ENCODE data around the gene B4GALNT1. TPM values are rescaled to one million over a fixed set of nuclear protein-coding genes. Genes with fewer than 3 reads are reported as not detected.

B4GALNT1 gene
- total RNA-seq, 1 donor from 2014 or later, result 21.4 TPM

- H3K27ac Mint-ChIP-seq (ENCODE audit: unreplicated experiment), result peak overlapping the region; percentile 32
- no peak for TF ChIP-seq CTCF (IDR thresholded peaks at IDR 0.05)
- H3K9me3 Mint-ChIP-seq (ENCODE audit: low read depth), result no peaks in the 10 kb centered on the region
- H3K4me3 Mint-ChIP-seq (ENCODE audit: unreplicated experiment), result no peak overlapping the region
- no peaks in the 10 kb centered on the region for H3K27me3 Mint-ChIP-seq (ENCODE audit: low read depth)
- peaks cover 24% of the 10 kb centered on the region for H3K36me3 Mint-ChIP-seq (ENCODE audit: low read depth)
- peaks cover 25% of the 10 kb centered on the region for H3K4me1 Mint-ChIP-seq (ENCODE audit: low read depth)
- DNase-seq (ENCODE audit: low spot score), result no peak
Measured at GRCh38 chr12:57602544-57602943, 30.5 kb downstream of the B4GALNT1 start.

GRCh38 chr12:57600395-57600794, 32.6 kb downstream of the B4GALNT1 start:
- peaks cover 17% of the 10 kb centered on the region for H3K4me1 Mint-ChIP-seq (ENCODE audit: low read depth)

GRCh38 chr12:57593187-57593586, 39.8 kb downstream of the B4GALNT1 start:
- no peak for TF ChIP-seq CTCF (IDR thresholded peaks at IDR 0.05)
- no peak for DNase-seq (ENCODE audit: low spot score)
- no peaks in the 10 kb centered on the region for H3K27me3 Mint-ChIP-seq (ENCODE audit: low read depth)
- no peak overlapping the region for H3K27ac Mint-ChIP-seq (ENCODE audit: unreplicated experiment)
- peaks cover 26% of the 10 kb centered on the region for H3K4me1 Mint-ChIP-seq (ENCODE audit: low read depth)
- H3K36me3 Mint-ChIP-seq (ENCODE audit: low read depth), result peaks cover 18% of the 10 kb centered on the region
- H3K4me3 Mint-ChIP-seq (ENCODE audit: unreplicated experiment), result no peak overlapping the region
- no peaks in the 10 kb centered on the region for H3K9me3 Mint-ChIP-seq (ENCODE audit: low read depth)

More at GRCh38 chr12:57600395-57600794, 32.6 kb downstream of the B4GALNT1 start:
- no peak for TF ChIP-seq CTCF (IDR thresholded peaks at IDR 0.05)
- H3K36me3 Mint-ChIP-seq (ENCODE audit: low read depth), result peaks cover 35% of the 10 kb centered on the region
- DNase-seq (ENCODE audit: low spot score), result no peak
- H3K4me3 Mint-ChIP-seq (ENCODE audit: unreplicated experiment), result no peak overlapping the region
- no peak overlapping the region for H3K27ac Mint-ChIP-seq (ENCODE audit: unreplicated experiment)
- H3K27me3 Mint-ChIP-seq (ENCODE audit: low read depth), result no peaks in the 10 kb centered on the region
- no peaks in the 10 kb centered on the region for H3K9me3 Mint-ChIP-seq (ENCODE audit: low read depth)

- H3K27me3 Mint-ChIP-seq (ENCODE audit: low read depth), result no peaks in the 10 kb centered on the region
- no peak for DNase-seq (ENCODE audit: low spot score)
- peaks cover 26% of the 10 kb centered on the region for H3K4me1 Mint-ChIP-seq (ENCODE audit: low read depth)
- H3K9me3 Mint-ChIP-seq (ENCODE audit: low read depth), result no peaks in the 10 kb centered on the region
- H3K36me3 Mint-ChIP-seq (ENCODE audit: low read depth), result peaks cover 16% of the 10 kb centered on the region
- H3K27ac Mint-ChIP-seq (ENCODE audit: unreplicated experiment), result no peak overlapping the region
- H3K4me3 Mint-ChIP-seq (ENCODE audit: unreplicated experiment), result peak overlapping the region; percentile 92
- no peak for TF ChIP-seq CTCF (IDR thresholded peaks at IDR 0.05)
Measured at GRCh38 chr12:57592551-57593165, 40.3 kb downstream of the B4GALNT1 start.

- no peak for DNase-seq (ENCODE audit: low spot score)
- H3K9me3 Mint-ChIP-seq (ENCODE audit: low read depth), result no peaks in the 10 kb centered on the region
- H3K27ac Mint-ChIP-seq (ENCODE audit: unreplicated experiment), result no peak overlapping the region
- no peak for TF ChIP-seq CTCF (IDR thresholded peaks at IDR 0.05)
- peaks cover 26% of the 10 kb centered on the region for H3K4me1 Mint-ChIP-seq (ENCODE audit: low read depth)
- no peaks in the 10 kb centered on the region for H3K27me3 Mint-ChIP-seq (ENCODE audit: low read depth)
- H3K4me3 Mint-ChIP-seq (ENCODE audit: unreplicated experiment), result peak overlapping the region; percentile 92
- H3K36me3 Mint-ChIP-seq (ENCODE audit: low read depth), result peaks cover 11% of the 10 kb centered on the region
Measured at GRCh38 chr12:57591782-57592325, 41.1 kb downstream of the B4GALNT1 start.
